Peyer's patch (tissue), 4 donors: ENCODE measurements around the gene CCDC85C.

Source experiments
- POLR2A ChIP-seq, 2 donors: fragments of 450-650 bp; IDR thresholded peaks; one replicate each; pipeline ENCODE4 v1.5.1; 2017; ENCODE audit warnings: antibody characterized with exemption in 2 of 2, mild to moderate bottlenecking in 2 of 2, moderate library complexity in 2 of 2
- TF ChIP-seq, protein P1 (sequence below), 6 experiments: fragments of 450-650 bp in 4 of 6; fragments of 200-600 bp in 2 of 6; sonication (generic) in 1 of 6; IDR thresholded peaks; one replicate each; pipeline ENCODE4 v1.5.1; 2017 to 2019; ENCODE audit warnings: antibody characterized with exemption in 6 of 6, mild to moderate bottlenecking in 3 of 6, moderate library complexity in 1 of 6

GRCh38 chr14:99475660-99476059 lies 128.3 kb downstream of the CCDC85C start:
- TF ChIP-seq, protein P1, sequence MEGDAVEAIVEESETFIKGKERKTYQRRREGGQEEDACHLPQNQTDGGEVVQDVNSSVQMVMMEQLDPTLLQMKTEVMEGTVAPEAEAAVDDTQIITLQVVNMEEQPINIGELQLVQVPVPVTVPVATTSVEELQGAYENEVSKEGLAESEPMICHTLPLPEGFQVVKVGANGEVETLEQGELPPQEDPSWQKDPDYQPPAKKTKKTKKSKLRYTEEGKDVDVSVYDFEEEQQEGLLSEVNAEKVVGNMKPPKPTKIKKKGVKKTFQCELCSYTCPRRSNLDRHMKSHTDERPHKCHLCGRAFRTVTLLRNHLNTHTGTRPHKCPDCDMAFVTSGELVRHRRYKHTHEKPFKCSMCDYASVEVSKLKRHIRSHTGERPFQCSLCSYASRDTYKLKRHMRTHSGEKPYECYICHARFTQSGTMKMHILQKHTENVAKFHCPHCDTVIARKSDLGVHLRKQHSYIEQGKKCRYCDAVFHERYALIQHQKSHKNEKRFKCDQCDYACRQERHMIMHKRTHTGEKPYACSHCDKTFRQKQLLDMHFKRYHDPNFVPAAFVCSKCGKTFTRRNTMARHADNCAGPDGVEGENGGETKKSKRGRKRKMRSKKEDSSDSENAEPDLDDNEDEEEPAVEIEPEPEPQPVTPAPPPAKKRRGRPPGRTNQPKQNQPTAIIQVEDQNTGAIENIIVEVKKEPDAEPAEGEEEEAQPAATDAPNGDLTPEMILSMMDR (IDR thresholded peaks at IDR 0.05) = no peak
- TF ChIP-seq POLR2A (IDR thresholded peaks at IDR 0.05) = no peak
